GM18502 (cell line): ENCODE results near the gene SMAP2.
A peak's percentile ranks its signal among the peaks of the same experiment; 100 is the strongest.
"Not testable (repeated sequence)": the region's sequence is repeated elsewhere in the genome, so short reads cannot be mapped to it uniquely, and the experiment has no call there.

Experiments used
- ATAC-seq: cut with Tn5 transposase; IDR thresholded peaks from one replicate; pipeline ENCODE4 v1.9.1; 2021; ENCODE audit warnings: mild to moderate bottlenecking; ENCODE audit not compliant: unreplicated experiment, poor library complexity

Gene SMAP2

DNA sequence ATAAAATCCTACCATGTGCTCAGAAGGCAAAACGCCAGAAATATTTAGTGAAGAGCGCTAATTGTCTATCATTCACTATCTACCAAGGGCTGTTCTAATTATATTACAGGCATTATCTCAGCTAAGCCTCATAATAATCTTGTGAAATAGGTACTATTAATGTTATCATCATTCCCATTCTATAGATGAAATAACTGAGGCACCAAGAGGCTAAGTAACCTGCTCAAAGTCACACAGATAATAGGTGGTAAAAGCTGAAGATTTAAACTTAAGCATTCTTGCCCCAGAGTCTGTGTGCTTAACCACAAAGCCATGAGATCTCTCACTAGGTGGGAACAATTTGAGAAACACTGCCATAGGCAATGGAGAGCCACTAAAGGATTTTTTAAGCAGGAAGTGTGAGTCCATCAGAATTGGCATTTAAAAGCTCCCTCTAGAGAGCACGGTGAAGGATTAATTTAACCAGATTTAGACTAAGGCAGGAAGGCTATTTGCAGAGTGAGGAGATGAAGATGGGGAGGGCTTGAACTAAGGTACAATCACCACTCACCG, 1.7 kb upstream of the SMAP2 start:
- no peak for ATAC-seq

DNA sequence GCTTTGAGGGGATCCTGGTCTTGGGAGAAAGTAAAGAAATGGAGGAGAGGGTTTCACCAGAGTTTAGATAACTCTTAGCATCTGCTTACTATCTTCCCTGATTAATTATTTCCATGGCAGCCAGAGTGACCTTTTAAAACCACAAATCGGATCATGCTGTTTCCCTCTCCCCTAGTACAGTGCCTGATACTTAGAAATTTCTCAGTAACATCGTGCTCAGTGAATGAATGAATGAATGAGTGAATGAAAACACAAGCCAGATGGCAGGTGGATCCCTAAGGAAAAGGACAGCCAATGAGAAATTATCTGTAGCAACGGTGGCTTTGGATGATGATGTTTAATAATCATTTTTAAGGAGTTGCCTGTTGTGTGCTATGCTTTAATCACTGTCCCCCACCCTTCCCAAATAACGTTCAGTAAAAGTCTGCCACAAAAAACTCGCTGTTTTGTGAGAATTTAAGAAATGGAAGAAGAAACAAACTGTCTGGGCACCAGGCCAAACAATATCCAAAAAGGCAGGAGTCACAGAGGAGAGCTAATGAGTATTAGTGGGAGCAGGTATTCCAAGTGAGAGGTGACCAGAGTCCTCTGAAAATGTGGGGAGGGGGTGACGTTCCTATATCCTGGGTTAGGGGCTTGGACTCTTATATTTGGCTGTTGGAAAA, 737 bp upstream of the SMAP2 start:
- ATAC-seq, result no peak

DNA sequence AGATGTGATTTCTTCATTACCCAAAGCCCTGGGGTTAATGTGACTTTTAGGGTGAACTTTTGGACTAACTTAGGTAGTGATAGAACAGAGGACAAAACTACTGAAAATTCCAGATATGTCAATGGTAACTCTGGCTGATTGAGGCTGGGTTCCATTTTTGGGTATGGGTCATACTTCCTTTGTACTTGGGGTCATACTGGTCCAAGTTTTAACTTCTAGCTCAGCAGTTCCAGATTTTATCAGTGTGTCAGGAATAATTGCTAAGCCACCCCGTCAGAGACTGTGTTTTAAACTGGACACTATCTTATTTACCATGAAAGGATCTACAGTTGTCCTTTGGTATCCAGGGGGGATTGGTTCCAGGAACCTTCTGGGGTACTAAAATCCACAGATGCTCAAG, 4.0 kb downstream of the SMAP2 start:
- ATAC-seq, result no peak

DNA sequence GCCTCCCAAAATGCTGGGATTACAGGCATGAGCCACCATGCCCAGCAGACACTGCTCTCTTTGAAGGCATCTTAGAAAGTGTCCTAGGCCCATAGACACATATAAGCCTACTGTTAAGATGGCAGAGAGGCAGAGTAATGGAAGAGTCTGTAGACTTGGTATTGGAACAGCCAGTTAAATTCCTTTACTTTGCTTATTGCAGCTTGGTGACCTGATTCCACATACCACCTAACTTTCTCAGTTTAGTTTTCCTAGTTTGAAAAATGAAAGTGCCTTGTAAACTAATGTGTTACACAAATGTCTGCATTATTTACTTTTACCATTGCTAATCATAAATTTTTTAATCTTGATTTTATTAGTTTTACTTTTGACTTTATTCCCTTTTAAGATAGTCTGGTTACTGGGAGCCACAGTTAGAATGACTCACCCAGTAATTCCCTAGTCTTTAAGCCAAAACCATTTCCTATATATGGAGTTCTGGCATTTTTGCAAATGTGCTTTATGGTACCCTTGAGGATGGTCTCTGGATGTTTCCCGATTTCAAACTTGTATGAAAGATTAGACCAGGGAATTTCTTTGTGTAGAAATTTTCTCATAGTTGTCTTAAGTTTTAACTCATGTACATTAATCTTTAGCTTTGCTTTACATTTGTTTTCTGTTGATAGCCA, 6.4 kb downstream of the SMAP2 start:
- no peak for ATAC-seq

DNA sequence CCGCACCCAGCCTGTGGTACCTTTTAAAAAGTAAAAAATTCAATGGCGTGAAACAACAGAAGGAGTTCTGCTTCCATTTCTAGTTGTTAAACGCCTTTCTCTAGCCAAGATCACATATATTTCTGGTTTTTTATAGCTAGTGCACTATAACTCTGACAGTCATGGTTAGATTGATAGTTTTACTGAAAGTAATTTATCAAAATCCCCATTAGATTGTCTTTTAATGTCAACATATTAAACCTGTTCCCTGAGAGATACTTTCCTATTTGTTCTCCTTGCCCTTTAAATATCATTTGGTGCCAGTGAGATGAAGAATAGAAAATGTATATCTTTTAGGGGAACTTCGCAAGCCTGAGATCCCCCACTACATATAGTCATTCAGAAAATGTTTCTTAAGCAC, 7.3 kb downstream of the SMAP2 start:
- ATAC-seq, result no peak

DNA sequence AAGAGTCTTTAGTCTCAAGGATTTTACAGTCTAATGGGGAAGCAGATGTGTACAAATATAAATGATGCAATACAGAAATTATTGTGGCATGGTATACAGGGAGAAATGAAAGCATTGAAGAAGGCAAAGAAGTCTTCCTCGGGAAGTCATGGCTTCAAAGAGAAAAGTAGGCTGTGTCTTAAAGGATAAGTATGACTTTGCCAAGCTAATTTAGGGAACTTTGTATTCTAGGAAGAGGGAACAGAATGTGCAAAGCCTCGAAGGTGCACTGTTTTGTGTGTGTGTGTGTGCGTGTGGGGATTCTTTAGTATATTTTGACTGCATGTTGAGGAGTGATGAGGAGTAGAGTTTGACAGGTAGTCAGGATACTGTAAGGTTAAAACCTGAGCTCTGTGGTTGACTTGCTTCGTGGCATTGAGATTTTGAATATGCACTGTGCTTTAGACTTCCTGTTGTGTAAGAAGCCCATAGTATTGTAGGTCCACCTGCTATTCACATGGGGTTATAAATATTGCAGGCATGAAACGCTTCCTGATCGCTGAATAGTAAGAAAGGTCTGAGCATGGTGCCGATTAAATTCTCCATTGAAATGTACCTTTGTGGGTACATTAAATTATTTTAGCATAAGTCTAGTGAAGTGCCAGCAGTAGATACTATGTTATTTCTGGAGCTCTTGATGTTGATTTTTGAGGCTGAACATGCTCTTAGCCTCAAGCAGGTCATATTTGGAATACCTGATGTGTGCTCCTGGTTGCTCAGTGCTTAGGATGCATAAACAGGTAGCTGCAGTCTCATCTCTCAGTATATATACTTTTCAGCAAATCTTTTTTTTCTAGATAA, 8.0 kb downstream of the SMAP2 start:
- no peak for ATAC-seq

DNA sequence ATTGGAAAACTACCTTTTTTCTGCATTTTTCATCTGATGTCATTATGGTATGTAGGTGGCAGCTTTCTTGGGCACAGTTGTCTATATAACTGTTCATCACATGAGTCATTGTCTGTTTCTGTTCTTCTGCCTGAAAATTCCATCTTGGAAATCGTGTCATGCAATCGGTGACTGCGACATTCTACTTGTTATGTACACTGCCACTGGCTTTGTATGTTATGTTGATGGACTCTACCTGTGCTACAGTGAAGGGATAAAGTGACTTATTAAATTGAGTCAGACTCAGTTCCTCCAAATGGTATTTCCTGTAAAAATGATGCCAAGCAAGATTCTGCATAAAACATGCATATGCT, 8.6 kb downstream of the SMAP2 start:
- no peak for ATAC-seq

DNA sequence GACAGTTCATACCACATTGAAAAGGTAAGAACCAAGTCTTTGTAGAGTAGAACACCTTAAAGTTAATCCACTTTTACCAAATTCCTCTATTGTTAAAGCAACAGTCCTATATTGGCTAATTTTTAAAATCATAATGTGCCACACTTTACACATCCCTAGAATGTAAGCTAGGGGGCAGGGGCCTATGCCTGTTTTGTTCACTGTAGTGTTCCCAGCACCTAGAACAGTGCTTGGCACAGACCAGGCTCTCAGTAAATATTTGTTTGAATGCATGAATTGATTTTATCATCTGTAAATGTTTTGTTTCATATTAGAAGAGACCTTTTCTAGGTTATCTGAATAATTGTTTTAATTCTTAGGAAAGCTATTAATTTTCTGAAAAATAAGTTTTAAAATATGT, 9.1 kb downstream of the SMAP2 start:
- ATAC-seq, result no peak

DNA sequence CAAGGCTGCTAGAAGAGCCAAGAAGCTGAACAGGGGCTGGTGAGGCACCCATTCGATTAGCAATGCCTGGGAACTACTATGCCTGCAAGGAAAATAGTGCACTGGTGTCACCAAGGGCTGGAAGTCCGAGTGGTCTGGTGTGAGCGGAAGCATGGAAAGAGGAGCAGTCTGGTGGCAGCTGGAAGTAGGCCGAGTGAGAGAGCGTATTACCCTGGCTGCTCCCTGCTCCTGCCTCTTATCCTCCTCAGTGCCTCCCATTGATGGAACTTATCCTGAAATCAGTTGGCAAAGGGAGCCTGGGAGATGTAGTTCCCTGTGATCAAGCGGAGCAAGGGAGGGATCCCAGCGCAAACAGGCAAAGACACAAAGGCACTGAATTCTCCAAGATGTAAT, 9.6 kb downstream of the SMAP2 start:
- no peak for ATAC-seq

DNA sequence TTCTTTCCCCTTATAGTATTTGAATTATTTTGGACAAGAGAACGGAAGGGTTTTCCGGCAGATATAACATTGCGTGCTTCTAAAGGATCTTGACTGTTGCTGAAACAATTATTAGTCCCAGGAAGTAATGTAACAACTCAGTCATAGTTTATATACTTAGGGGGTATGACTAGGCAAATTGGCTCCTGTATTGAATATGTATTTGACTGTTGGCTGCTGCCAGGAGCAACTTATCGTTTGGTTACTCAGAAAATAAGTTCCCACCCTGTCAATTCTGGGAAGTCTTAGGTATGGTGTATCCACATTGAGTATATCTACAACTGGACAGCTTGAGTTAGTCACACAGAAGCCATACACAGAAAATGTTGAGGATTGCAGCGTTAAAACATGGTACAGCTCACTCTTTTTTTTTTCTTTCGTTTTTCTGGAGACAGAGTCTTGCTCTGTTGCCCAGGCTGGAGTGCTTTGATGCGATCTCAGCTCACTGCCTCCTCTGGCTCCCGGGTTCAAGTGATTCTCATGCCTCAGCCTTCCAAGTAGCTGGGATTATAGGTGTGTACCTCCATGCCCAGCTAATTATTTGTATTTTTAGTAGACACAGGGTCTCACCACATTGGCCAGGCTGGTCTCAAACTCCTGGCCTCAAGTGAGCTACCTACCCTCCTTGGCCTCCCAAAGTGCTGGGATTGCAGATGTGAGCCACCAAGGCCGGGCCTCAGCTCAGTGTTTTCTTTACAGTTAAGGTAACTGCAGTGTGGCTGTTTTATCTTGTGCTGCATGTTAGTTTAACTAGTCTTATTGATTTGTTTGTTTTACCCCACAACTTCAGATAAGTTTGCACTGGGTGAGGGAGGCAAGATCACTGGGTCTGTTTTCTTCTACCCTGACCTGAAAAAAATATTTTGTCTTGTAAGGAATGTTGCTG, 10.2 kb downstream of the SMAP2 start:
- no peak for ATAC-seq

DNA sequence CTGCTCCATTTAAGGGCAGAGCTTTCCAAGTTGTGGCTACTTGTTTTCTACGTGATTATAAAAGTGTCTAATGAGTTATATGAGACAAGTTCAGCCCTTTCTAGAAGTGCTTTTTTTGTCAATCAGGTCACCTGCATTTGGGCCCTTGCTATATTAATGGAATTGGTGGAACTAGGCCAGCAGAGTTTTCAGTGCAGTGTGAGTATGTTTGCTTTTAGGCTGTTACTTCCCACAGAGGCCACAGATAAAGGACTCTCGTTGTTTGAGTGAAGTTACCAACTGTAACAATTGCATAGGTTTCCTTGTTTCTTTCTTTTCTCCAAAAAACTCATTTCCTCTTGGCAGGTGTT, 10.9 kb downstream of the SMAP2 start:
- ATAC-seq, result no peak

DNA sequence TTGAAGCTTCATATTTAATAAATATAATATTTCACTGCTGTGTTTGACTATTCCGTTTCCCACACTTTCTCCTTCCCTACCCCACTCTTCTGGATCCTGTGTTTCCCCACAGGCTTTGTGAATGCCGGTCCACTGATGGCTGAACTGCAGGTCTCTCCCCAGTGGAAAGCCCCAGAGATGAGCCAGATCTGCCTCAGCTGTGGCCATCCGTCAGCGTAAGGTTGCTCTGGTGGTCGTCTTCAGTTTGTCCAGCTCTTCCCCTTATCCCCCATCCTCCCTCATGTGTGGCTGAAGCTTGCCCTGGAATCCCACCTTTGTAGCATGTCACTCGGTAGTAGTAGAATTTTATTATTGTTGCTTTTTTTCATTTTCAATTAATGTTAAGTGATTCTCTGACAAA, 11.4 kb downstream of the SMAP2 start:
- no peak for ATAC-seq

DNA sequence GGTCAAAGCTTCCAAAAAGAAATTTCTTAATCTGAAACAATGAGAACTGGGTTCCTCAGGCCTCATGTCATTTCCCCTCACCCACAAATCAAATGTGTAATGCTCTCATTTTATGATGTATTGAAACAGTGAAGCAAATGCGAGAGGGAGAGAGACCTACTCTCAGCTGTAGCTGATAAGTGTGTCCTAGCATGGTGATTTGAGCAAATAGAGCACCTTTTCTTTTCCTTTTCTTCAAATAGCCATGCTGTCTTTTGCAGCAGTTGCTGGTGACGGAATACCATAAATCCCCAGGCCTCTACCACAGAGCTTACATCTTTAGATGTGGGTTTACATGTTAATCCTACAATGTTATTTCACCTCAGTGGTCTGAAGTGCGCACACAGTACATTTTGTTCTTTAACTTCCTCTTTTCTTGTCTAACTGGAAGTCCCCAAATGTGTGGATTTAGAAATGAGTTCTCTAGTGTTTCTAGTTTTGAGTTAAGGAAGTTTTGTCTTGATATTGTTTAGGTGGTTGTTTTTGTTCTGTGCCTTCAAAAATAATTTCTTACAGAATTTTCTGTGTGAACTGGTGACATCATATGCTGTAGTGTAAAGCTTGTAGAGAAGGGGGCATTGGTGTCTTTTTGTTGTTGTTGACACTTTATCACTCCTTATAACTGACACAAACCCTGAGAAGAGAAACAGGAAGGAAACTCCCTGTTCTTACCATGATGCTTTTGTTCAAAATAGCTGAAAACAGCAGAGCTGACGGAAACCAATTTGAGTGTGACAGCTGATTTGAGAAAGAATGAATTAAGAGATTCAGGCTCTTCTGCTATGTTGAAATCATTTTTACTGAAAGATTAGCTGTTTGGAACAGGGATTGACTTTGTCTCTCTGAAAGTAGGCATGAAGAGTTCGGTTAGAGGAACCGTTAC, 12.2 kb downstream of the SMAP2 start:
- ATAC-seq, result peak; percentile 65

DNA sequence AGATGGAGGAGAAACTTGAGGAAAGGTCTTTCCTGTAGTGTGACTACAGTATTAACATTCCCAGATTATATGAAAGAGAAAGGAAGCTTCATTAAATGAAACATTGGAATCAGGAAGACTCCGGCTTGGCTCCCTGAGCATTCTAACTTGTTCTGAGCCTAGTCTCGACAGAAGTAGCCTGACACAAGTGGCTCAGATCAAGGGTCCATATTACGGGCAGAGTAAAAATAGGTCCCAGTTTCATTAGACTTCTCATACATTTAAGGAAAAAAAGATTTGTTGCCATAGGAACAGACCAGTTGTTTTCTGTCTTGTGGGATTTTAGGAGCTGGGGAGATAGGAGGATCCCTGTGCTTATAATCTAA, 12.8 kb downstream of the SMAP2 start:
- no peak for ATAC-seq

DNA sequence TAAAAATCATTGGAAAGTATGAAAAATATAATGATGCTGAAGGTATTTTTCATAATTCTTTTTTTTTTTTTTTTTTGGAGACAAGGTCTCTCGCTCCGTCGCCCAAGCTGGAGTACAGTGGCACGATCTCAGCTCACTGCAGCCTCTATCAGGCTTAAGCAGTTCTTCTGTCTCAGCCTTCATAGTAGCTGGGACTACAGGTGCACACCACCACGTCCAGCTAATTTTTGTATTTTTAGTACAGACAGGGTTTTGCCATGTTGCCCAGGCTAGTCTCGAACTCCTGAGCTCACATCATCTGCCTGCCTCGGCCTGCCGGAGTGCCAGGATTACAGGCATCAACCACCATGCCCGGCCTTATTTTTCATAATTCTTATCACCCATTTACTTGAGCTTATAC, 13.3 kb downstream of the SMAP2 start:
- ATAC-seq, result no peak

DNA sequence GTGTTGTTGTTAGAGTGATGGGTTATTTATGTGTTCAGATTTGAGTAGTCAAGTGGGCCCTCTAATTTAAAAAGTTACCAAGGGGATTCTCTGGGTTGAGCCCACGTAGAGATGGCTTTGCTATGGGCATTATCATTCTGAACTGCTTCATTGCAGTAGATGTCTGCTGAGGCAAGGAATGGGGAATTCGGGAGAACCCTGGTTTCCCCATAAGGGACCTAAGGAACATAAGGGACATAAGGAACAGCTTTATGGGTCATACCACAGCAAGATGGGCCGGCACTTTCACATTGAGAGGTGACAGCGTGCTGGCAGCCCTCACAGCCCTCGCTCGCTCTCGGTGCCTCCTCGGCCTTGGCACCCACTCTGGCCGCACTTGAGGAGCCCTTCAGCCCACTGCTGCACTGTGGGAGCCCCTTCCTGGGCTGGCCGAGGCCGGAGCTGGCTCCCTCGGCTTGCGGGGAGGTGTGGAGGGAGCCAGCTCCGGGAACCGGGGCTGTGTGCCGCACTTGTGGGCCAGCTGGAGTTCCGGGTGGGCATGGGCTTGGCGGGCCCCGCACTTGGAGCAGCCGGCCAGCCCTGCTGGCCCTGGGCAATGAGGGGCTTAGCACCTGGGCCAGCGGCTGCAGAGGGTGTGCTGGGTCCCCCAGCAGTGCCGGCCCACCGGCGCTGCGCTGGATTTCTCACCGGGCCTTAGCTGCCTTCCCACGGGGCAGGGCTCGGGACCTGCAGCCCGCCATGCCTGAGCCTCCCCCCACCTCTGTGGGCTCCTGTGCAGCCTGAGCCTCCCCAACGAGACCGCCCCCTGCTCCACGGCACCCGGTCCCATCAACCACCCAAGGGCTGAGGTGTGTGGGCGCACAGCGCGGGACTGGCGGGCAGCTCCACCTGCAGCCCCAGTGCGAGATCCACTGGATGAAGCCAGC, 14.1 kb downstream of the SMAP2 start:
- ATAC-seq, result not testable (repeated sequence)

DNA sequence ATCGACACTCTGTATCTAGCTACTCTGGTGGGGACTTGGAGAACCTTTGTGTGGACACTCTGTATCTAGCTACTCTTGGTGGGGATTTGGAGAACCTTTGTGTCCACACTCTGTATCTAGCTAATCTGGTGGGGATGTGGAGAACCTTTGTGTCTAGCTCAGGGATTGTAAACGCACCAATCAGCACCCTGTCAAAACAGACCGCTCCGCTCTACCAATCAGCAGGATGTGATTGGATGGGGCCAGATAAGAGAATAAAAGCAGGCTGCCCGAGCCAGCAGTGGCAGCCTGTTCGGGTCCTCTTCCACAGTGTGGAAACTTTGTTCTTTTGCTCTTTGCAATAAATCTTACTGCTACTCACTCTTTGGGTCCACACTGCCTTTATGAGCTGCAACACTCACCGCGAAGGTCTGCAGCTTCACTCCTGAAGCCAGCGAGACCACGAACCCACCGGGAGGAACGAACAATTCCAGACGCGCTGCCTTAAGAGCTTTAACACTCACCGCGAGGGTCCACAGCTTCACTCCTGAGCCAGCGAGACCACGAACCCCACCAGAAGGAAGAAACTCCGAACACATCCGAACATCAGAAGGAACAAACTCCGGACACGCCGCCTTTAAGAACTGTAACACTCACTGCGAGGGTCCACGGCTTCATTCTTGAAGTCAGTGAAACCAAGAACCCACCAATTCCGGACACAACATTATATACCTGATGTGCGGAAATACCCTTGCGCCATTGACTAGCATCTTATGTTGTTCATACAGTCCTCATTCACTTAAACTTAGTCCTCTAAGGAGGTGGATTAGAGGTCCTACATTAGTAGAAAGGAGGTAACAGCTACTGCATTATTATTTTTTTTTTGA, 15.2 kb downstream of the SMAP2 start:
- ATAC-seq, result not testable (repeated sequence)
